Astrocyte of the hippocampus (primary cell): ENCODE measurements around the gene HDAC7.
"Not testable (repeated sequence)": the region's sequence is repeated elsewhere in the genome, so short reads cannot be mapped to it uniquely, and the experiment has no call there.

Experiments used
- DNase-seq: peaks from one replicate; pipeline ENCODE4 v3.0.0; 2011; ENCODE audit warnings: low read depth, low spot score

Gene HDAC7

GRCh38 chr12:47829584-47829983, 9.9 kb upstream of the HDAC7 start:
- no peak for DNase-seq

- peak; percentile 68 for DNase-seq
Observed at GRCh38 chr12:47828976-47829482, 9.3 kb upstream of the HDAC7 start.

- DNase-seq = no peak
Observed at GRCh38 chr12:47828008-47828975, 8.6 kb upstream of the HDAC7 start.

GRCh38 chr12:47825173-47825639, 5.5 kb upstream of the HDAC7 start:
- peak; percentile 67 for DNase-seq

- no peak for DNase-seq
Observed at GRCh38 chr12:47824635-47825034, 4.9 kb upstream of the HDAC7 start.

GRCh38 chr12:47824198-47824597, 4.5 kb upstream of the HDAC7 start:
- DNase-seq = no peak

- DNase-seq = no peak
Observed at GRCh38 chr12:47823422-47824086, 3.9 kb upstream of the HDAC7 start.

GRCh38 chr12:47822863-47823262, 3.2 kb upstream of the HDAC7 start:
- no peak for DNase-seq

- no peak for DNase-seq
Observed at GRCh38 chr12:47822401-47822800, 2.7 kb upstream of the HDAC7 start.

- DNase-seq = no peak
Observed at GRCh38 chr12:47821346-47821706, 1.6 kb upstream of the HDAC7 start.

GRCh38 chr12:47820631-47821345, 1.1 kb upstream of the HDAC7 start:
- peak; percentile 98 for DNase-seq

GRCh38 chr12:47819138-47819895, 386 bp downstream of the HDAC7 start:
- peak; percentile 67 for DNase-seq

GRCh38 chr12:47818467-47819137, 1.1 kb downstream of the HDAC7 start:
- DNase-seq = peak; percentile 46

- no peak for DNase-seq
Observed at GRCh38 chr12:47818007-47818376, 1.7 kb downstream of the HDAC7 start.

GRCh38 chr12:47817272-47818006, 2.3 kb downstream of the HDAC7 start:
- DNase-seq = no peak

GRCh38 chr12:47816403-47817271, 3.1 kb downstream of the HDAC7 start:
- DNase-seq = no peak

GRCh38 chr12:47815447-47815846, 4.3 kb downstream of the HDAC7 start:
- DNase-seq = not testable (repeated sequence)

GRCh38 chr12:47814539-47815170, 5.0 kb downstream of the HDAC7 start:
- no peak for DNase-seq
